ENCODE data around the gene KCNH1. TPM values are rescaled to one million over a fixed set of nuclear protein-coding genes. Genes with fewer than 3 reads are reported as not detected.

The KCNH1 gene
- total and polyA plus RNA-seq, 2 experiments from 2014 or later, result 0.03 to 0.17 TPM

DNA sequence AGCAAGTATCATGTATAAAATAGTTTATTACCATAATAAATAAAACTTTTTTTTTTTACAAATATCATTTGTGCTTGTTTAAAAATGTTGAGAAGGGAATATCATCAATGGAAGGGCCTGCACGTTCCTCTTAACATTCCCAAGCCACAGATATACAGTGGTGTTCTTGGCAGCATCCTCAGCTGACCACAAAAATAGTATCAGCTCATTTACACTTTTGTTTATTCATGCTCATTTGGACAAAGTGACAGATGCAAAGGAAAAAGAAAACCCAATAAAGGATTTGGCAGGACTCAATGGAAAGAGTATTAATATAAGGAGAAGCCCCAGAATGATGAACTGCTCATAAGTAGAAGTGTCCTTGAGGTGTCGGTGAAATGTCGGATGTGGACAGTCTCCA is 455.6 kb downstream of the KCNH1 start:
- Histone ChIP-seq H4K20me1 (ENCODE audit: insufficient read depth, poor library complexity, severe bottlenecking) (no peaks in the 10 kb centered on the region), H3K4me3 (no peak overlapping the region), H3K4me2 (no peak overlapping the region), H2AFZ (no peak overlapping the region), H3K79me2 (no peaks in the 10 kb centered on the region), H3K27me3 (peaks cover 2% of the 10 kb centered on the region), H3K27ac (no peak overlapping the region), H3K9me3 (ENCODE audit: low read depth) (no peaks in the 10 kb centered on the region), H3K36me3 (replicated peaks; ENCODE audit: insufficient read depth, low read depth) (no peaks in the 10 kb centered on the region), H3K4me1 (ENCODE audit: insufficient read depth) (no peaks in the 10 kb centered on the region), H3K9me2 (replicated peaks; ENCODE audit: insufficient read depth) (no peaks in the 10 kb centered on the region)
- TF ChIP-seq, protein P1, sequence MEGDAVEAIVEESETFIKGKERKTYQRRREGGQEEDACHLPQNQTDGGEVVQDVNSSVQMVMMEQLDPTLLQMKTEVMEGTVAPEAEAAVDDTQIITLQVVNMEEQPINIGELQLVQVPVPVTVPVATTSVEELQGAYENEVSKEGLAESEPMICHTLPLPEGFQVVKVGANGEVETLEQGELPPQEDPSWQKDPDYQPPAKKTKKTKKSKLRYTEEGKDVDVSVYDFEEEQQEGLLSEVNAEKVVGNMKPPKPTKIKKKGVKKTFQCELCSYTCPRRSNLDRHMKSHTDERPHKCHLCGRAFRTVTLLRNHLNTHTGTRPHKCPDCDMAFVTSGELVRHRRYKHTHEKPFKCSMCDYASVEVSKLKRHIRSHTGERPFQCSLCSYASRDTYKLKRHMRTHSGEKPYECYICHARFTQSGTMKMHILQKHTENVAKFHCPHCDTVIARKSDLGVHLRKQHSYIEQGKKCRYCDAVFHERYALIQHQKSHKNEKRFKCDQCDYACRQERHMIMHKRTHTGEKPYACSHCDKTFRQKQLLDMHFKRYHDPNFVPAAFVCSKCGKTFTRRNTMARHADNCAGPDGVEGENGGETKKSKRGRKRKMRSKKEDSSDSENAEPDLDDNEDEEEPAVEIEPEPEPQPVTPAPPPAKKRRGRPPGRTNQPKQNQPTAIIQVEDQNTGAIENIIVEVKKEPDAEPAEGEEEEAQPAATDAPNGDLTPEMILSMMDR (IDR thresholded peaks at IDR 0.05; ENCODE audit: poor library complexity), result no peak
- TF ChIP-seq EZH2 (IDR thresholded peaks at IDR 0.05; ENCODE audit: borderline replicate concordance) (no peak), EZH2phosphoT487 (IDR thresholded peaks at IDR 0.05; ENCODE audit: low read depth, severe bottlenecking, unreplicated experiment) (no peak)
- no peak for DNase-seq (ENCODE audit: low spot score)
- 96% methylated on average over 3 of the region's 3 CpGs for WGBS (ENCODE audit: low lambda C conversion rate, missing lambda C conversion rate)

DNA sequence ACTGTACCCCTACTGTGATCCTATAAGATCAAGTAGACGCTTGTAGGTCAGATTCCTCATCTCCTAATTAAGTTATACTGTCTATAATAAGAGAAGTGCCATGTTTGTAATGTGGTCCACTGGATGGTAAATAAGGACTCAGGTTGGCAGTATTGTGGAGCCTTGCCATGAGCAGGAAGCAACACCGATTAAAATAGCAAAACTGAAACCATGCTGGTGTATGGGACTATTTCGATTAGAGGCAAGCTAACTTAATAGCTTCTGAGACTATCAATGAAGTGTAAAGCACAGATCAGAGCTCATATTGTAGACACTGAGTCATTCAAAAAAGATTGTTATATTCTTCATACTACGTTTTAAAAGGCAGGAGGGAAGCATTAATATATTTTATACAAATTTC is 456.4 kb downstream of the KCNH1 start:
- no peaks in the 10 kb centered on the region for H3K9me2 ChIP-seq (replicated peaks; ENCODE audit: insufficient read depth)
- H2AFZ ChIP-seq, result no peak overlapping the region
- no peaks in the 10 kb centered on the region for H3K4me1 ChIP-seq (ENCODE audit: insufficient read depth)
- peaks cover 2% of the 10 kb centered on the region for H3K27me3 ChIP-seq
- H3K36me3 ChIP-seq (replicated peaks; ENCODE audit: insufficient read depth, low read depth), result no peaks in the 10 kb centered on the region
- 95% methylated on average over 4 of the region's 4 CpGs for WGBS (ENCODE audit: low lambda C conversion rate, missing lambda C conversion rate)
- H3K79me2 ChIP-seq, result no peaks in the 10 kb centered on the region
- no peaks in the 10 kb centered on the region for H4K20me1 ChIP-seq (ENCODE audit: insufficient read depth, poor library complexity, severe bottlenecking)
- TF ChIP-seq EZH2phosphoT487 (IDR thresholded peaks at IDR 0.05; ENCODE audit: low read depth, severe bottlenecking, unreplicated experiment) (no peak), EZH2 (IDR thresholded peaks at IDR 0.05; ENCODE audit: borderline replicate concordance) (no peak)
- TF ChIP-seq, protein P1 (IDR thresholded peaks at IDR 0.05; ENCODE audit: poor library complexity), result no peak
- no peaks in the 10 kb centered on the region for H3K9me3 ChIP-seq (ENCODE audit: low read depth)
- H3K27ac ChIP-seq, result no peak overlapping the region
- no peak overlapping the region for H3K4me2 ChIP-seq
- no peak for DNase-seq (ENCODE audit: low spot score)
- H3K4me3 ChIP-seq, result no peak overlapping the region

DNA sequence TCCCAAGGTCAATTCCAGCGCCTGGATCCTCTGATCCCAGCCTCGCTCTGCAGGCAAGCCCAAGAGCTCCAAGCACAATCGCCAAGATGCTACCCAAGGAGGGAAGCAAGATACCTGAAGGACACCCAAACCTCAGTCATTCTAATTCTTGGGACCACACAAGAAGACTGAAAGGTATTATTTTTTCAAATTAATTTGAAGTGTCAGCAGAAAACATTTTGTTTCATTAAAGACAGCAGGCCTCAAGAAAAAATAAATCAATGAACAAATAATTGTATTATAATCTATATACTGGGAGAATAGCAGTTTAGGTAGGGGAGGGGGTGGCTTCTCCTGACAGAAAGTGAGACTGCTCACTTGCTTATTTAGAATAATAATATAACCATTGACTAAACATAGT is 457.4 kb downstream of the KCNH1 start:
- Histone ChIP-seq H3K4me3 (no peak overlapping the region), H3K27ac (no peak overlapping the region), H3K36me3 (replicated peaks; ENCODE audit: insufficient read depth, low read depth) (no peaks in the 10 kb centered on the region), H3K9me2 (replicated peaks; ENCODE audit: insufficient read depth) (no peaks in the 10 kb centered on the region), H3K4me2 (no peak overlapping the region), H2AFZ (no peak overlapping the region), H3K79me2 (no peaks in the 10 kb centered on the region), H3K4me1 (ENCODE audit: insufficient read depth) (no peaks in the 10 kb centered on the region), H3K9me3 (ENCODE audit: low read depth) (no peaks in the 10 kb centered on the region), H4K20me1 (ENCODE audit: insufficient read depth, poor library complexity, severe bottlenecking) (no peaks in the 10 kb centered on the region), H3K27me3 (peaks cover 2% of the 10 kb centered on the region)
- 83% methylated on average over 3 of the region's 3 CpGs for WGBS (ENCODE audit: low lambda C conversion rate, missing lambda C conversion rate)
- DNase-seq (ENCODE audit: low spot score), result no peak
- TF ChIP-seq EZH2phosphoT487 (IDR thresholded peaks at IDR 0.05; ENCODE audit: low read depth, severe bottlenecking, unreplicated experiment), result no peak
- TF ChIP-seq EZH2 (IDR thresholded peaks at IDR 0.05; ENCODE audit: borderline replicate concordance), result no peak
- TF ChIP-seq, protein P1 (IDR thresholded peaks at IDR 0.05; ENCODE audit: poor library complexity), result no peak

DNA sequence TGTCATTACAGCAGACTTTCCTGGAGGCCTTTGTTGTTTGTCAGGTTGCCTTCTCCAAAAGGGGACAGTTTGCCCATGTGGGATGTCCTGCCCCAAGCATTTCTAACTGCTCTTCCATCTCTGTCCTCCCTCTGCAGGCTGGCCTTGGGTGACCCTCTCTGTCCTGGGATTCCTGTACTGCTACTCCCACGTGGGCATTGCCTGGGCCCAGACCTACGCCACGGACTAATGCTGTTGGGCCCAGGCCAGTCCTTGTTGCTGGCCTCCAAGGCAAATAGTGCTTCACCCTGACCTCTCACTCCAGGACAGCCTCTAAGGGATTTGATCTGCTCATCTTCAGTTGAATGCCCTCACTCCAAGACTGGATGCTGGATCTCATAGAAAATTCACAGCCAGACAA is 459.8 kb downstream of the KCNH1 start:
- H3K79me2 ChIP-seq, result no peaks in the 10 kb centered on the region
- 83% methylated on average over 3 of the region's 3 CpGs for WGBS (ENCODE audit: low lambda C conversion rate, missing lambda C conversion rate)
- peaks cover 2% of the 10 kb centered on the region for H3K27me3 ChIP-seq
- no peaks in the 10 kb centered on the region for H3K9me2 ChIP-seq (replicated peaks; ENCODE audit: insufficient read depth)
- H3K27ac ChIP-seq, result no peak overlapping the region
- H2AFZ ChIP-seq, result no peak overlapping the region
- H3K4me3 ChIP-seq, result no peak overlapping the region
- DNase-seq (ENCODE audit: low spot score), result no peak
- no peaks in the 10 kb centered on the region for H3K36me3 ChIP-seq (replicated peaks; ENCODE audit: insufficient read depth, low read depth)
- no peaks in the 10 kb centered on the region for H3K4me1 ChIP-seq (ENCODE audit: insufficient read depth)
- H4K20me1 ChIP-seq (ENCODE audit: insufficient read depth, poor library complexity, severe bottlenecking), result no peaks in the 10 kb centered on the region
- TF ChIP-seq, protein P1 (IDR thresholded peaks at IDR 0.05; ENCODE audit: poor library complexity), result no peak
- no peak for TF ChIP-seq EZH2 (IDR thresholded peaks at IDR 0.05; ENCODE audit: borderline replicate concordance)
- no peak for TF ChIP-seq EZH2phosphoT487 (IDR thresholded peaks at IDR 0.05; ENCODE audit: low read depth, severe bottlenecking, unreplicated experiment)
- no peak overlapping the region for H3K4me2 ChIP-seq
- H3K9me3 ChIP-seq (ENCODE audit: low read depth), result no peaks in the 10 kb centered on the region
